ACHN (cell line): ENCODE measurements around the gene ABCA8.
"Not testable (repeated sequence)": the region's sequence is repeated elsewhere in the genome, so short reads cannot be mapped to it uniquely, and the experiment has no call there.

Experiments
- DNase-seq: peaks from one replicate; pipeline ENCODE4 v3.0.0-alpha.2; 2015
- in situ Hi-C: cut with HindIII; loops from 2 replicates; pipeline ENCODE4 v1.10.0; 2017; ENCODE audit warnings: low sequenced_read_pairs, low pct_ligation_motif_present, low pct_unique_long_range_greater_than_20kb

Gene ABCA8

DNA sequence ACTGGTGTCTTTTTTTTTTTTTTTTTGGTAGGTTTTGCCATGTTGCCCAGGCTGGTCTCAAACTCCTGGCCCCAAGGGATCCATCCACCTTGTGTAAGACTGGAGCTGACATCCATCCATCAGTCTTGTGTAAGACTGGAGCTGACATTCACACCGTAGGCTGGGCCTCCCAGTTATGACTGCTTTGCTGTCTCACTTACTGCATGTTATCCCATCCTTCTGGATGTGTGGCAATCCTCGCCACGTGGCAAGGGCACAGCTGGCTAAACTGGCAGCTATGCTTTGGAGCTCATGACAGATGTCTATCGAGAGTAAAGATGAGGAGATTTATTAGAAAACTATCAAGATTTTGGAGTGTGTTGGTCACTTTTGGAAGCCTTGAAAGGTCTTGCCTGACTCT is 115.1 kb downstream of the ABCA8 start:
- in situ Hi-C loops: no loop called here
- no peak for DNase-seq

DNA sequence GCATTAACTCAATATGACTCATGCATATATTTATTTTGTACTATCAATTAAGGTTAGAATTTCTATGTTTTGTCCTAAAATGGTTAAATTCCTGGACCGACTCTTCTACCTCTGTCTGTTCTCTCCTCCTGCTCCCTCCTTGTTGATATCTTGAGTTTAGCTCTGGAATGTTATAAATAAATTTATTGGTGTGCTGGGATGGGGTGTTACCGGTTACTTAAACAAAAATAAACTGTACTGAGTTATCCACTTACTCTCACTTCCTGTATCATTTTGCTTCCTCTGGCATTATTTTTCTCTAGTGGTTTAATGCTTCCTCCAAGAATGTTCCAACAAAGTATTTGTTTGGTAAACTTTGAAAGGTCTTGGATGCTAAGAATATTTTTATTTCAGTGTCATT is 120.1 kb downstream of the ABCA8 start:
- no peak for DNase-seq
- in situ Hi-C loops: no loop called here

DNA sequence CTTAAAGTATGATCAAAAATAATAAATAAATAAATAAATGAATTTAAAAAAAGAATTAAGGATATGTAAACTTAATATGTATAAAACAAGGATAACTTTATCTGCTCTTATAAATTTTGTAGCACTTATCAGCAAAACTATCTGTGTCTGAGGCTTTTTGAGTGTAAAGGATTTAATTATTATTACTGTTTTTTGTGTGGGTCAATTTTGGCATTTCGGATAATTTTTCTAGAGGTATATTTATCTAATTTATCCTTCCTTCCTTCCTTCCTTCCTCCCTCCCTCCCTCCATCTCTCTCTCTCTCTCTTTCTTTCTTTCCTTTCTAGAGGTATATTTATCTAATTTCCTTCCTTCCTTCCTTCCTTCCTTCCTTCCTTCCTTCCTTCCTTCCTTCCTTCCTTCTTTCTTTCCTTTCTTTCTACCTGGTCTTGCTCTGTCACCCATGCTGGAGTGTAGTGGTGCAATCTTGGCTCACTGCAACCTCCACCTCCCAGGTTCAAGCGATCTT is 120.8 kb downstream of the ABCA8 start:
- in situ Hi-C loops: no loop called here
- DNase-seq: no peak

DNA sequence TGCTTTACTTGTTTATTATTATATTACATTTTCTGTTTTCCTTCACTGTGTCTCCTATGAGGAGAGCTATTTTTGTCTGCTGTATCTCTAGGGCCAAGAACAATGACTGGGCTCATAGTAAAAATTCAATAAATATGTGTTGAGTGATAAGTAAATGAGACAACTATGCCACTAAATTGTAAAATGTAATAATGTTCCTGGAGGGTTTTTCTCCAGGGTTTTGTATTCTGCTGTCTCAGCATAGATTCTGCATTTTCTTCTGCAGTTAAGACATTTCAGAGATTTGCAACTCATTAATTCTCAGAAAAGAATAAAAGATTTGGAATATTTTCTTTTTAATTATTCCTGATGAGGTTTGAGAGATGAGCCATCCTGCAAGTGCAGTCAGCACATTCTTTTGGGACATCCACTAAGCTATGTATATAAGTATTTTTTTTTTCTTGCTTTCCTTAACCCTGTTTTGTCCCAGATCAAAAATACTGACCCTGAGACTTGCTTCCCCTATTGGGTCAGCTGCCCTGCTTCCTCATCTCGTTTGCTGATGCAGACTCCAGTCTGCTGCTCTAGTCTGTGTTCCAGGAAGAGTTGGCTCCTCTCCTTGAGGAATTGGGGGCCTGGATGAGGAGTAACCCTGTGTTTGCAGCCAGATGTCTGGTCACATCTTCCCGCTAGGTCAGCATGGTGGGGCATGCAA is 122.9 kb downstream of the ABCA8 start:
- DNase-seq: no peak
- in situ Hi-C loops: no loop called here

DNA sequence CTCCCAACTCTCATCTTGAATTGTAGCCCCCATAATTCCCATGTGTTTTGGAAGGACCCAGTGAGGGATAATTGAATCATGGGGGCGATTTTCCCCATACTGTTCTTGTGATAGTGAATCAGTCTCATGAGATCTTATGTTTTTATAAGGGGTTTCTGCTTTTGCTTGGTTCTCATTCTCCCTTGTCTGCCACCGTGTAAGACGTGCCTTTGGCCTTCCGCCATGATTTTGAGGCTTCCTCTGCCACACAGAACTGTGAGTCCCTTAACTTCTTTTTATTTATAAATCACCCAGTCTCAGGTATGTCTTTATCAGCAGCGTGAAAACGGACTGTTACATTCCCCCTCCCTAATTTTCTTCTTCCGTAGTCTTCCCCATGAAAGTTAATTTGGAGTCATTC is 124.0 kb downstream of the ABCA8 start:
- in situ Hi-C loops: no loop called here
- no peak for DNase-seq

DNA sequence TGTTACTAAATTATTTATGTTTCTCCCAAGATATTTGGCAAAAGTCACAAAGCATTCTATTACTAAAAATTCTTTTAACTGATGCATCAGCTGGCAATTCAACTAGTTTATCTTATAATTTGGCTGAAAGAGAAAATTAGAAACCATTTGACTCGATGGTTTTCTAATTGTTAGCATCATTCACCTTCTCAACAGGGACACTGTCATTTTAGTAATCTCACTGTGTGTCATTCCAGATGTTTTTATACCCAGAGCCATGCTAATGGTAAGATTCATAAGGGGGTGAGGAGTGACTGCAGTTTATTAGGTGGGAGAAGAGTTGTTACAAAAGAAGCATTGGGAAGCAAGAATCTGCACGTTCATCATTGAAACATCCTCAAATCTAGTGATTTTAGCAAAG is 124.9 kb downstream of the ABCA8 start:
- DNase-seq: no peak
- in situ Hi-C loops: no loop called here

DNA sequence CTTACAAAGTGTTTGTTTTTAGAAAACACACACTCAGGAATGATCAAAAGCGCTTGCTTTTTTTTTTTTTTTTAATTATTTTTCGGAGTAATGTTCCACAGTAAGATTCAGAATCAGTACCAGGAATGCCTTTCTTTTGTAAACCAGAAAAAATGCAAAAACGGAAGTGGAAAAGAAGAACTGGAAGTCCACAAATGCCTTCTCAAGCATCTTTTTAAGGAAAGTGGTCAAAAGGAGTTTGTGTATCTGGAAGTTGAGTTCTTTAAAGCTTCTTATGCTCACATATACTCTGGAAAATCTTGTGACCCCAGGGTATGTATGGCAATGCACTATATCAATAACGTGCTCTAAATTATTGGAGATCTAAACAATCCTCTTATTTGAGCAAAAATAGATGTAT is 126.0 kb downstream of the ABCA8 start:
- in situ Hi-C loops: no loop called here
- DNase-seq: no peak

DNA sequence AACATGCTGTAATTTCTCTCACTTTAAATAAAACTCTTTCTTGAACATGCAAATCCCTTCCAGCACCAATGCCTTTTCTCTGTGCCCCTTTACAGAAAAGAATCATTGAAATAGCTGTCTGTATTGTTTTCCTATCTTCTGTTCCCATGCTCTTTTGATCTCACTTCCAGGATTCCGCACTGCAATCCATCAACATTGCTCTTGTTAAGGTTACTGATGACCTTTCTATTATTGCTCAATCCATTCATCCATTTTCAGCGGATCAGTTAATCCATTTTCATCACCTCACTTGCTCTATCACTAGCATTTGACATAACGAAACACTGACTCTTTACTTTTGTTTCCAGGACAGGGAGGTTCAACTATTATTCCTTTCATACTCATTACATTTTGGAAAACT is 130.5 kb downstream of the ABCA8 start:
- in situ Hi-C loops: no loop called here
- no peak for DNase-seq

DNA sequence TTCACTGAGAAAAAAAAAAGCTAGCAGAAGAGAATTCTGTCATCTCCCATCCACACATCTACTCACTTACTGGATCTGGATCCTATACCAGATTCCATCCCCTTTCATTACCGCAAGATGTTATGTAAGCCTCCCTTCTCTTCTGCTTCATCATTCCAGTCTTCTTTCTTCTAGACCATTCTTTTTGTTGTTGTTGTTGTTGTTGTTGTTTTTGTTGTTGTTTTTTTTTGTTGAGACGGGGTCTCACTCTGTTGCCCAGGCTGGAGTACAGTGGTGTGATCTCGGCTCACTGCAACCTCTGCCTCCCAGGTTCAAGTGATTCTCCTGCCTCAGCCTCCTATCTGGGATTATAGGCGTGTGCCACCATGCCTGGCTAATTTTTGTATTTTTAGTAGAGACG is 131.0 kb downstream of the ABCA8 start:
- in situ Hi-C loops, DNase-seq: not testable (repeated sequence)

DNA sequence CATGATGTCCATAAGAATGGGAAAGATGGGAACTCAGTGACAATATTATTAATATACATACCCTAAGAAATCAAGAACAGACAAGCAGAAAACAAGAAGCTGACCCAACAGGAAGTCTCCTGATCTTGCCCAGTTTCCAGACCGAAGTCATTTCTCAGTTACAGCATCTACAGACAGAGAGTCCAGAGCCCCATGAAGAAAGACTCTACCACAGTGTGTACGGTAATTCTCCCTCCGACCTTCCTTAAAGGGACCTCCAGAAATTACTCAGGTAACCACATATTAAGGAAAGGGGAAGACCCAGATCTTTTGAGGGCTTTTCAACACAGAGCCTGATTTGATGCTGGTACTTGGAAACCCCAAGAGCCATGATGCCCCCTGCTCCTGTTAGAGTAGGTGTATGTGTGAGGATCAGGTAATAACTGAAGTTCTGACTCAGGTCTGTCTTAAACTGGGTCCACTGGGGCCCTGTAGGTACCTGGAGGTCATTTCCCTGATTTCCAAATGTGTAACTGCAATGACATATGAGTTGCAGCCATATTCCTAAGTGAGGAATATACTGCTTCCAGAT is 132.4 kb downstream of the ABCA8 start:
- in situ Hi-C loops: no loop called here

DNA sequence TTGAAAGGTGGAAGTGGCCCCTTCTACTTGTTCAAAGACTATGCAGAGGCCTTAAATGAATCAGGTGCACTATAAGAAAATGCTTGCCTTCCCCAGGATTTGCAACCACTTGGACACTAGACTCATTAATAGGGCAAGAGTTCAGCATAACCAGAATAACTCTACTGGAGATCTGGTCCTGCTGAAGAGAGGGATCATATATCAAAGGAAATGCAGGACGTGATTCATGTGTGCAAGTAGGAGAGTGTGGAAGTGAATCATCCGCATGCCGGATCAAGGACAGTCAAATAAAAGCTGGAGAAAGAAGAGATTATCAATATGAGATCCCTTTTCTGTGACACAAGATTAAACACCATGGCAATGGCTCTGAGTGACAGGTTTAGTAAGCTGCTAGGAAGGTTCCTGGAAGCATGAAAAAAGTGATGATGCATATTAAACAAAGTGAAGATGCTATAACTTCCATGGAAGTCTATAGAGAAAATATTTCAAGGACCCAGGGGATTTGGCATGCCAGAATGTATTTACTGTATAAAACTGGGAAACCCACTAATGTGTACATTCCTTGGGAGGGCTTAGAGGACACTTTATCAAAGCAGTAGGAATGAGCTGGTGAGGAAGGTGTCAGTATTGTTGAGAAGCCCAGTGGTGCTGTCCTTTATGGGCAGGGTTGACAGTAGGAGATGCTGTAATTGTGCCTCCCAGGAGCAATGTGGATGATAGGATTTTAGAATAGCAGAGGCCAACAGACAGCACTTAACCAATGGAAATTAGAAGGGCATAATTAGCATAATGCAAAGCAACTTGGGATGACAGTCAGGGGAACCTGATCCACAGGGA is 133.1 kb downstream of the ABCA8 start:
- in situ Hi-C loops: no loop called here
- peak; percentile 82 for DNase-seq

More for the DNA sequence above, 132.4 kb downstream of the ABCA8 start:
- DNase-seq: no peak

DNA sequence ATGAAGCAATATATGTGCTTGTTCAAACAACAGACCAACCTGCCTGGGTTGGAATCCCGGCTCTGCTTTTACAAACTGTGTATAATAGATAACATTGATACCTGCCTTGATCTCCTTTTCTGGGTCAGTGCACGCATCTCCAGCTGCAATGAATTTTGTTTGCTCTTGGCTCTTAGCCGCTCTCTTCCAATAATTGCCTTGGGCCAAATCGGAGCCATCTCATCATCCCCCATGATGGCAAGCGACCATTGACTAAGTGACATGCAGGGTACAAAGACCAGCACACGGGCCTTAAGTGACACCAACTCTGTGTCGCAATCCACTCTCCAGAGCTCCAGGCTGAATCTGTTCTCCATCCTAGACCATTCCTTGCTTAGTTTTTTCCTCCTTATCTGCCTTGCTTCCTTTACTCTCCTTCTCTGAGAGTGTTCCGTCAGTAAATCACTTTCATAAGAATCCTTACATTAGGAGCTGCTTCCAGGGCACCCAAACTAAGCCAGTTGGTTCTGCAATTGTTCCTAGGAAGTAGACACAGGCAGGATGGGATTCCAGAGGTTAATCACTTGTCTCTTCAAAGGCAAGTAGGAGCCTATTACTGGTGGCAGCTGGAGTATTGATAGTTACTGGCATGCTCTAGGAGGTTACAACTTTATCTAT is 134.2 kb downstream of the ABCA8 start:
- DNase-seq: no peak
- in situ Hi-C loops: no loop called here

DNA sequence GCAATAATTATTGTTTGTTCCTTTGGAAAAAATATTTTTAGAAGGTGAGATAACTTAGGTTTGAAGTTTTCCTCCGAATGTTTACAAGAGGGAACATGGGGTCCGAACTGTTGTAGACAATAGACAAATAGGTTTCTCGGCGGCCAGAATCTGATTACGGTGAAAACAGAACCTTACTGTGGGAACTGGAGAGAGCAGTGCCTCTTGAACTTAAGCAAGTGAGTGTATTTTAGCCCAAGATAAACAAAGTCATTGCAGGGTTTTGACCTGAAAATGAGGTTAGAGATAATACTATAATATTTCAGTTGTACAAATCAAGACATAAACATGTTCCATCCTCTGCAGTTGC is 134.7 kb downstream of the ABCA8 start:
- DNase-seq: no peak
- in situ Hi-C loops: no loop called here

DNA sequence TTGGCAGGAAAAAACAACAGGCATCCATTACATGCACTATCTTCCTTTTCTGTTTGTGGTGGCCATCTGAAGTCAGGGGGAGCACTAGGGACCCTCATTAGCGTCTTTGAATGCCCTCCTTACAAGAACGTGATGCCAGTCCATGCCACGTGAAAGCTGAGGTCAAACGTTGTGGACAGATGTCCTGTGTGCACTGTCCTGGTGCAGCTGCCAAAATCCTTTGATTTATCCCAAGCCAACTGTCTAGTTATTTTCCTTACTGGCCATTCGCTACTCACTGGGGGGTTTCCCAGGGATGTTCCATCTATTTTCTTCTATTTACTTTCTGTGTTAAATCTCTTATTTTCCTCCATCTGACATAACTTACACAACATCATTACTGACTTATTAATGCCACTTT is 135.7 kb downstream of the ABCA8 start:
- in situ Hi-C loops: no loop called here
- DNase-seq: no peak
